T-helper 1 cell treated with Interleukin-12 subunit alpha and Interleukin-12 subunit beta and Interleukin-4 antibody, amounts not matched to agents 30 ng/mL and 1 ng/mL, for 36 hours (primary cell): ENCODE results near the gene USP21. TPM values are rescaled to one million over a fixed set of nuclear protein-coding genes. Genes with fewer than 3 reads are reported as not detected.

Experiments used
- intact Hi-C: fragments of 100-400 bp; cut with micrococcal nuclease; formaldehyde crosslinking; loops from one replicate; pipeline ENCODE4 v1.15.1; 2024
- total RNA-seq: library from RNA; stranded (reverse); gene quantifications from 2 replicates; pipeline ENCODE4 v1.2.3, GENCODE V29; 2022

Gene USP21
- total RNA-seq, 1 donor from 2014 or later: 30.6 TPM

DNA sequence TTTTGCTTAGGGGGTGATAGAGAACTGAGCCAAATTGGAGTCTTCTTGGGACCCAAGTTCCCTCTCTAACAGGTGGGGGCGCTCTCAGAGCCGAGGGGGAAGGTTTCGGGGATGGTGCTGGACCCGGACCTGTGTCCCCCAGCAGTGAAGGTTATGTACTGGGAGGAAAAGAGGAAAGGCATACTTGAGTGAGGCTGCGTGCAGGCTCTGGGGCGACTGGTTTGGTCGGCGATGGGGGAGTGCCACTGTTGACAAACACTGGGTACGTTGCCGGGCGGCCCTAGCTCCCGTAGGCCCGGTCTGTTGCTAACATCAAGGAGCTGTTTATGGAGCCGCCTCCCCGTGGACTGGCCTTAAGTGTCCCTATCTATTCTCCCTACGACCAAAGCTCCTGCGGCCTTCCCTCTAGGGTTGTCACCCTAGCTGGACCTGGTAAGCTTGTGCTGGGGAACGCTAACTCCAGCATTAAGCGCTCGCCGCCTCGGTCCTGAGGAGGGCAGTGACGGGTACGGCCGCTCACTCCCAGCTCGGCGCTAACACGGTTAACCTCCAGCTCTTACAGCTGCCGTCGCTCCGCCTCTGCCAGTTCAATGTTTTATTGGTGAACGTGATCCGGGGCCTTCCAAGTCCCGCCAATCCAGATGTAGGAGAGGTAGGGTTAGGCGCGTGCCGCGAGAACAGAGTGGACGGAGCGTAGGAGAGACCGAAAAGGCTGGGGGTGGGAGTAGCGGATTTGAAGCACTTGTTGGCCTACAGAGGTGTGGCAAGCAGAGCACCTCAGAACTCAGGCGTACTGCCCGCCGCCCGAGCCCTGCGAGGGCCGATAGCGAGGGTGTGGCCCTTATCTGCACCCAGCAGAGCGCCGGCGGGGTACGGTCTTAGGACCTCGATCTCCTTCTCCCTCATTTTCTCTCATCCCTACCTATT lies 6.7 kb downstream of the USP21 start, which contains the start of gene PPOX:
Gene PPOX (plus strand): TSS at position 685 of the 927 bp plus-strand sequence. CDS start 422 bp downstream, outside the sequence.
- intact Hi-C loops: loop anchor here (1.0 kb wide), 8 partner anchors 8 to 125 kb away; partner anchors contain the start of genes B4GALT3, DEDD, NDUFS2 and UFC1

DNA sequence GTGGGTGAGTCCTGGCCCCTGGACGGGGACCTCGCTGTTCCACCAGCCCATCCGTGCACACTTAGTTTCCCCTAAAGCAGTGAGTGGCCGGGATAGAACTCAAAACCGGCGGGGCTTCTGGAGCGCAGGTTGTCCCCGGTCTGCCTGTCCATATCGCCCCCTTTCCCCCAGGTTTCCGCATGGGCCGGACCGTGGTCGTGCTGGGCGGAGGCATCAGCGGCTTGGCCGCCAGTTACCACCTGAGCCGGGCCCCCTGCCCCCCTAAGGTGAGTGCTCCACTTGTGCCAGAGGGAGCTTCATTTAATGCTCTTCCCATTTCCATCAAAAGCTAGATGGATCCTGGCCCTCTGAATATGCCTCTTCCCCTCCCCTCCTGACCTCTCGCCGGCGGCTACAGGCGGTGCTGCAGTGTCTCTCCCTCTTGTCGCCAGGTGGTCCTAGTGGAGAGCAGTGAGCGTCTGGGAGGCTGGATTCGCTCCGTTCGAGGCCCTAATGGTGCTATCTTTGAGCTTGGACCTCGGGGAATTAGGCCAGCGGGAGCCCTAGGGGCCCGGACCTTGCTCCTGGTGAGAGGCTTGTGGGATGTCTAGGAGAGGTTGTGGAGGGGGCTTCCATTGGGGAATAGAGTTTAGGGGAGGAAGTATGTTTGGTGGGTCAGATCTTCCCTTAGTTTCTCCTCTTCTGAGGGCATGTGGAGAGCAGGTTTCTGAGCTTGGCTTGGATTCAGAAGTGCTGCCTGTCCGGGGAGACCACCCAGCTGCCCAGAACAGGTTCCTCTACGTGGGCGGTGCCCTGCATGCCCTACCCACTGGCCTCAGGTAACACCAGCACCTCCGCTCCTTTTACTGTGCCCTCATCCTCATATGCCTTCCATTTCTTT lies 7.6 kb downstream of the USP21 start:
- intact Hi-C loops: loop anchor here (1.0 kb wide), 8 partner anchors 9 to 124 kb away; partner anchors contain the start of genes B4GALT3, DEDD, NDUFS2 and UFC1

DNA sequence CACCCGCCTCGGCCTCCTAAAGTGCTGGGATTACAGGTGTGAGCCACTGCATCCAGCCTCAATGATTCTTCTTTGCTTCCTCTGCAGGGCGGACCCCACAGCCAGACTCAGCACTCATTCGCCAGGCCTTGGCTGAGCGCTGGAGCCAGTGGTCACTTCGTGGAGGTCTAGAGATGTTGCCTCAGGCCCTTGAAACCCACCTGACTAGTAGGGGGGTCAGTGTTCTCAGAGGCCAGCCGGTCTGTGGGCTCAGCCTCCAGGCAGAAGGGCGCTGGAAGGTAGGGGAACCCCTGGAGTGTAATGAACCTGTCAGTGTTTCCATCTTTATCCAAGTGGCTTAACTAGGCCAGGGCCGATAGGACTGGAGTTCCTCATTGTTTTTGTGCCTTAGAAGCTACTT lies 9.6 kb downstream of the USP21 start:
- intact Hi-C loops: no loop called here

GRCh38 chr1:161171191-161171590 lies 11.9 kb downstream of the USP21 start:
- intact Hi-C loops: no loop called here

DNA sequence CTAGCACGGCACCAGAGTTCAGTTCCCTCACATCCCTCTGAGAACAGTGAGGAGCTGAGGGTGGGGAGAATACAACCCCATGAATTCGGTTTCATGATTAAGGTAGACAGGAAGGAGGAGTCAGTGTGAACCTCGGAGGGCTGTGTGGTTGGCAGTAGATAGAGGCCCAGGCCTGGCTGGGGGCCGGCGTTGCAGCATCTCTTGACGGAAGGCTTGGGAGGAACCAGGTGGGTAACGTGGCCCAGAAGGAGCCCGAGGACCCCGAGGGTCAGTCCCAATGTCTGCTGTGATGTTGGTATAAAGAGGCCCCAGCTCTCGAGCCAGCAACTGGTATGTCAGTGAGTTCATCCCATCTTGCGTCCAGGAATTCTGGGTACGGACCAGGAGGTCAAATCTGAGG lies 12.4 kb downstream of the USP21 start:
- intact Hi-C loops: no loop called here

DNA sequence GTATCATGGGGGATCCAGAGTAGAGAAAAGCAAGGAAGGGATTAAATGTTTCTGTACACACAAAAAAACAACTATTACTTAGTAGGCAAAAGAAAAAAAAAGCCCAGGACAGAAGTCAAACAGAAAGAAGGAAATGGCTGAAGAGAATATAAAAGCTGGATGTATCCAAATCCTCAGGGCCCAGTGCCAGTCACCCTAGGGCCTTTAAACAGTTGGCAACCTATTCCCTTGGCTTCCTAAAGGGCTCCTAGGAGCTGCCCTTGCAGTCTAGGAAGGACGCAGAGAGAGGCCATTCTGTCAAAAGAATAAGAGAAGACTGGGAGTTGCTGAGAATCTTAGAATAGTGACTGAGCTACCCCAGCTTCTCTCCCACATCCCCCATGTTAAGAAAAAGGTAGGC lies 13.0 kb downstream of the USP21 start:
- intact Hi-C loops: no loop called here

DNA sequence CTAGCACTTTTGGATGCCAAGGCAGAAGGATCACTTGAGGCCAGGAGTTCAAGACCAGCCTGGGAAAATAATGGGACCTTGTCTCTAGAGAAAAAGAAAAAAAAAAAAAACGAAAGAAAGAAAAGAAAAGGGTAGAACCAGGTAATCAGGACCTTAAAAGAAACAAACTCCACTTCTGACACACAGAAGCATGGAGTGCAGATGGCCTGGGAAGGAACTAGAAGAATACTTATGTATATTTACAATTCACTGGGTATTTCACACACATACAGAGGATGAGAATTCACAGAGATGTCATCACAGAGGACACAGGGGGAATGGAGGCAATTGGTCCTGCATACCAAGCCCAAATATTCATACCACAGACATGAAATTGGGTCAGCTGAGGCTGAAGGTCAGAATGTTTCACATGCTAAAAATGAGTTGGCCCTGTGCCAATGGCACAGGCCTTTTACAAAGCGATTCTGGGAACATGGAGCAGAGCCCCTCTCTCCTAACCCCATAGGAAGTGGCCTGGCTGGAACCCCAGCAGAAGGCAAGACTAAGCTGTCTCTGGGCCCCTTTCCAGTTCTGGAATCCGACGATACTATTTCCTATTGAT lies 13.6 kb downstream of the USP21 start:
- intact Hi-C loops: no loop called here

- intact Hi-C loops: no loop called here
Measured at GRCh38 chr1:161173711-161174110, 14.4 kb downstream of the USP21 start.

DNA sequence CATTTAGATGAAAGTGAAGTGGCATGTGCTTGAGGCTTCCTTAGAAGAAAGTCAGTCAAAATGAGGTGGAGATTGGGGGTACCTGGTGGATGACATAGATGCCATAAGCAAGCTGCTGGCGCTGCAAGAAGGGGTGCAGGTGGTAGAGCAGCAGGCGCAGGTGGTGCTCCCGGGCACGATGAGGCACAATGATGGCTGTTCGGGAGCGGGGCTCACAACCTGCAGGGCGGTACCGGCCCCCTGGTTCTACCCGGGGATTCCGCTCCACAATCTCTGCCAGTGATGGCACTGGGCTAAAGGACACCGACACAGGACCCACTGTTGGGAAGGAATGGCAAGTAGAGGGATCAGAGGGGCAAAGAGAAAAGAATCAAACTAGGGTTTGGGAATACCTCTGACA lies 15.6 kb downstream of the USP21 start:
- intact Hi-C loops: no loop called here

- intact Hi-C loops: loop anchor here (2.0 kb wide), 1 partner anchor 17 kb away; the partner anchor contains the start of gene USP21
Measured at GRCh38 chr1:161175771-161176453, 16.6 kb downstream of the USP21 start.

DNA sequence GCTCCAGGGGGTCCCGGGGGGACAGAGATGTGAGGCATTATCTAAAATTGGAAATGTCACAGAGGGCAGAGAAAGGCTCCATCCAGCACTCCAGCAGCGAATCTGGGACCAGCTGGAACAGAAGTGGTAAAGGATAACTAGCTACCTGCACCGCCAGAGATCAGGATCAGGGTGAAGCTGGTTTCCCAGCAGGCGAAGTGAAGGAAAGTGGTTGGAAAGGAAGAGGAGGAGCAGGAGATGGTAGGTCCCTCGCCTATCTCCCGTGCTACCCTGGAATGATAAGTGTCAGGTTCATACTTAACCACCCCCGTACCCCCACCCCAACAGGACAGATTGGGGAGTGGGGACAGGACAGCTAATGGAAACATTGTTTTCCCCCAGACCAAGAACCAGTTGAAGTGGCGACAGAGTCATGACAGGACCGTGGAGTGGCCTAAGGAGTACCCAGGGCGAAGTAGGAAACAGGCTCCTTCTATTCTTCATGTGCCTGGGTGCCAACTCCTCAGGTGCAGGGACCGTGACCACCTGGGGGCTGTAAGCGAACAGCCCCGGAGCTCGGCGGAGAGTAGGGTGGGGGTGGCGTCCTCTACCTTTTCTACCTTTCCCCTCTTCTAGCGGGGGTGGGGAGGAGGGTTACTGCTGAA lies 17.3 kb downstream of the USP21 start:
- intact Hi-C loops: loop anchor here (1.0 to 2.0 kb wide), 8 partner anchors 10 to 57 kb away; partner anchors contain the start of genes DEDD, PPOX, UFC1 and USP21

GRCh38 chr1:161177112-161177935 lies 18.0 kb downstream of the USP21 start, which contains the start of gene B4GALT3:
TSS of gene B4GALT3 (minus strand) at chr1:161177507. CDS start at chr1:161176060, 1,447 bp downstream.
- intact Hi-C loops: loop anchor here (1.0 to 2.0 kb wide), 8 partner anchors 10 to 58 kb away; partner anchors contain the start of genes DEDD, PPOX, UFC1 and USP21

GRCh38 chr1:161177936-161178244 lies 18.6 kb downstream of the USP21 start:
- intact Hi-C loops: loop anchor here (1.0 to 2.0 kb wide), 8 partner anchors 9 to 59 kb away; partner anchors contain the start of genes DEDD, PPOX, UFC1 and USP21

DNA sequence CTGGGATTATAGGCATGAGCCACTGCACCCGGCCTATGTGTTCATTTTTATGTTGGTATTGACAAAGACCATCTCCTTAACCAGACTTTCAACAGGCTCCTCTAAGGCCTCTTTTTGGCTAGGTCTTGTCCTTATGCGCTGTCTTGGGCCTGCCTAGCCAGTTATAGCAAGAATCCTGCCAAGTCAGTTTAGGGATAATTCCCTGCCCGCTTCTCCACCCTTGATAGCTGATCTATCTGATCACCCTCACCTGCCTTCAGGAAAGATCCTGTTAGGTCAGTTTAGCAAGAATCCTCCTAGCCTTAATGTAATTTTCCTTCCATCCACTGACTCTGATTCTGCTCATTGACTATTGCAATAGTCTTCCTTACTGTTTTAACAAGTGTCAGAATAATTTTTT lies 20.4 kb downstream of the USP21 start:
- intact Hi-C loops: no loop called here

GRCh38 chr1:161180639-161181038 lies 21.3 kb downstream of the USP21 start:
- intact Hi-C loops: no loop called here

DNA sequence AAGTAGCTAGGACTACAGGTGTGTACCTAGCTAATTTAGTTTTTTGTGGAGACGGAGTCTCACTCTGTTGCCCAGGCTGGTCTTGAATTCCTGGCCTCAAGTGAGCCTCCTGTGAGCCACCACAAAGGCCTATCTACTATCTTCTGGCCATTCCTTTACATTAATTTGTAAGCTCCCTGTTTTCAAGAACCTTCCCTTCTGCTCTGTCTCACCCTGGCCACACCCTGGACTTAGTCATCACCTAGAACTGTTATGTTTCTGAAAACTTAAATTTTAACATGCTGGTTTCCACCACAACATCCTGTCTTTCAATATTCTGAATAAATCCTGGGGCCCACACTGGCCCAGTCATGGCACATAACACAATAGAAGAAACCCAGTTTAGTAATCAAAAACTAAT lies 22.9 kb downstream of the USP21 start:
- intact Hi-C loops: loop anchor here (1.0 kb wide), 3 partner anchors 10 to 43 kb away; partner anchors contain the start of gene PPOX

- intact Hi-C loops: loop anchor here (1.0 kb wide), 2 partner anchors 17 to 32 kb away; partner anchors contain the start of genes NDUFS2 and UFC1
Measured at GRCh38 chr1:161185282-161185682, 26.0 kb downstream of the USP21 start.

- intact Hi-C loops: loop anchor here (1.0 kb wide), 2 partner anchors 16 to 33 kb away; partner anchors contain the start of genes NDUFS2 and UFC1
Measured at GRCh38 chr1:161185732-161186311, 26.5 kb downstream of the USP21 start.
